Activated naive CD4-positive, alpha-beta T cell (primary cell): ENCODE data around the gene BORCS6.

Experiments used
- DNase-seq, 4 experiments: peaks; one replicate each; lab custom pipeline; 2025; lab: John Stamatoyannopoulos, UW

BORCS6 gene

DNA sequence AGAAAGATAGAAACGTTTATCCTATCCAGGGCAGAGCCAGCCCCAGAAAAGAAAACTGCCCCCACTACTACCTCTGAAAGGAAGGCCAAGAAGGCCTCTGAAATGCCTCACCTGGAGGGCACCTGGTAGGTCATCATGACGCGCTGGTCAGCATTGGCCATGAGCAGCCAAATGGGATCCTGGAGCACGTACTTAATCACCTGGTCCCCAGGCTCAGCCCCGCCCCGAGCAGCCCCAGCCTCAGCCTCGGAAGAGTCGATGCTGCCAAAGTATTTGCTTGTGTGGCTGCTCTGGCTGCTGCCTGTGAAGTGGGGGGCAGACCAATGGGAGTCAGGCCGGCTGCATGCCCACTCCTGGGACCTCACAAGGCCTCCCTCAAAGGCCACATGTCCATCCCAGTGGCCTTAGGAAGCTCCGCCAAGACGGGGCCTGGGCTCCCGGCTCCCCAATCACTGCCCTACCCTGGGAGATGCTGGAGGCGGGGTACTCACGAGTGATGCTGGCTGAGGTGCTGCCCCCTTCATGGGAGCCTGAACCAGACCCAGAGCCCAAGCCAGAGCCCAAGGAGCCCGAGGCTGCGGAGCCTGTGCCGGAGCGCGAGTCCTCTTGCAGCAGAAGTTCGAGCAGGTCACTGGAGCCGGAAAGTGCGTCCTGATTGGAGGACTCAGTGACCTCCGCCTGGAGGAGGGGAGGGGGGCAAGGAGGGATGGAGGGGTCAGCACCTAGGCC lies 47.7 kb downstream of the BORCS6 start:
- no peak for DNase-seq

DNA sequence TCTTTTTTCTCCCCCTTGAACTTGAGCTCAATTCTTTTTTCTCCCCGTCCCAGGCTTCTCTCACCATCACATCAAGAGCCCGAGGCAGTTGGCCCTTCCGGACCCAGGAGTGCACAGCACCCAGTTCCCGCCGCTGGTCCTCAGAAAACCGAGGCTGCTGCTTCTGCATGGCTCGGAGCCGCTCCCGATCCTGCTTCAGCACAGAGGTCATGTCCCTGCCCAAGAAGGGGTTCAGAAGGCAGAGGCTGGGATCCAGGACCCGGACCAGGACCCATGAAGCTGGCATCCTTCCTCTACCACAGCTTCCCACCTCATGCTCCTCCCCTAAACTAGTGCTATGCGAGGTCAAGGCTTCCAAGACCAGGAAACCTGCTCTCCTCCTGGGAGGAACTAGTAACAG lies 48.2 kb downstream of the BORCS6 start:
- DNase-seq = no peak

DNA sequence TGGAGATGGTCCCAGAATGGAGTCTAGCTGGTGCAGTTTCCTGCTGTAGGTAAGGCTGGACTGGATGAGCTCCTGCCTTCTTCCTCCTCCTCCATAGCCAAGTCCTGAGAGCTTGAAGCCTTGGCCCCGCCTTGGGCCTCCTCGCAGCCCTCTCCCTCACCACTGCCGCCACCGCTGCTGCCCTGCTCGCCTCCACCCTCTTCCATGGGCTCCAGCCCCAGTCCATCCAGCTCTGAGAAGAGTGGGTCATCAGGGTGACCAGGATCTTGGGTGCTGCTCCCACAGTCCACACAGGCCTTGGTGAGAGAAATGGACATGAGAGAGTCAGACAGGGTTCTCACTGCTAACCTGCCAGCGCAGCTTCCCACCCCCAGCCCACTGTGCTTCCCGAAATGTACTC lies 48.9 kb downstream of the BORCS6 start:
- DNase-seq = no peak

DNA sequence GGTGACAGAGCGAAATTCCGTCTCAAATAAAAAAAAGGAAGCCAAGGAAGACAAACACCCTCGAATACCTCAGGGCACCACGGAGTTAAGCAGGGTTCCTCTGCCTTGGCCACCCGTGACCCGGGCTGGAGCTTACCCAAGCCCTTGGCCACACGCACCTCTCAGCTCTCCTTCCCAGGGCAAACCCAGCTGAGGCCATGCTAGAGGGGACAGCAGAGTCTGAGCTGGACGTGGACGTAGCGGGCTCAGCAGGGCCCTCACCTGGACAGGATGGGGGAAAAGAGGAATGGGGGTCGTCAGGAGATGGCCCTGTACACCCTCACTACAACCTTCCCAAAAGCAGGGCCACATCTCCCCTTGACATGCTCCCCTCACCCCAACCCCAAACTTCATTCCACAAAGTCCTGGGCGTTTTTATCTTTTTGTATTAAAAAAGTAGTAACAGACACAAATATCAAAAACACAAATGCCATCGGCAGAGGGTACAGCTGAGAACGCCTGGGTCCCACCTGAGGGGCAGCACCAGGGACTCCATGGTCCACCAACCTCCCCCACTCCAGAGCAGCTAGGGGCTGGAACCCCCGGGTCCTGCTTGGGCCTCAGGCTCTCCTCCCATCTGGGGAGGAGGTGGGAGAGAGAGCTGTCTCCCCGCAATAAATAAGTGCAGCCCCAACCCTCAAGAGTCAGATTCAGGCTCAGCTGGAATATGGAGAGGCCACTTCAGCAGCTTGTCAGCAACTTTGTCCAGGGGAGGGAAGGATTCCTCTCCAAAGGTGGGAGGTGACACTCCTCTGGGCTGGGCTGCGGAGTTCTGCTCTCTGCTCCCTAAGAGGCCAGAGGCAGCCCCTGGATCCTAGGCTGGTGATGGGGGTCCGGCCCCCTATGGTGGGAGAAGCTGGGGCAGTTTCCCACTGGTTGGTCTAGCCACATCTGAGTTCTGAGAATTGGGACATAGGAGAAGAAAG lies 49.6 kb downstream of the BORCS6 start:
- no peak for DNase-seq

DNA sequence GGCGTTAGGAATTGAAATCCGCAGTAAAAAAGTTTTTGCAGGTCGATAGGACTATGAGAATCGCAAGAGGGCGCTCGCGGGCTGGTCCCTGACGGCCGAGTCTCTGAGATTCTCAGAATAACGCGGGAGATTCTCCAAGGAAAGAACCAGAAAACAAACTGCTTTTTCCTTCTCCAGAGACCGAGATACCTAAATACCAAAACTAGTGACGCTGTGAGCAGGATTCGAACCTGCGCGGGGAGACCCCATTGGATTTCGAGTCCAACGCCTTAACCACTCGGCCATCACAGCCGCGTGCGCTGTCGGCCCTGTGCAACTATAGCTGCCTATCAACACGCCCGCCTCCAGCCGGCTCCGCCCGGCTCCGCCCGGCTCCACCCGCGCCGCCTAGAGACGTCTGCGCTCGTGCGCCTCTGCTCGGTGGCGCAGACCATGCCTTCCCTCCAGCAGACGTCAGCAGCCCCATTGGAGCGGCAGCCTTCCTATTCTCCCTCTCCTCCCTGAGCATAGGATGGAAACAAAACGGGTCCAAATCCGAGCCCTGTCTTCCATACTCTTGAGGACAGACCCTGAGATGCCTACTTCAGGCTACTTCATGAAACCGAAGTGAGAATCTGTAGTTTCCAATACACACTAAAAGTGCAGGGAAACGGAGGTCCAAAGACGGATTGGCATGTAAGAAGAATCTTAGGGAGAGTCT lies 51.2 kb downstream of the BORCS6 start:
- peak; percentile 95 to 99 (median 99) for DNase-seq

DNA sequence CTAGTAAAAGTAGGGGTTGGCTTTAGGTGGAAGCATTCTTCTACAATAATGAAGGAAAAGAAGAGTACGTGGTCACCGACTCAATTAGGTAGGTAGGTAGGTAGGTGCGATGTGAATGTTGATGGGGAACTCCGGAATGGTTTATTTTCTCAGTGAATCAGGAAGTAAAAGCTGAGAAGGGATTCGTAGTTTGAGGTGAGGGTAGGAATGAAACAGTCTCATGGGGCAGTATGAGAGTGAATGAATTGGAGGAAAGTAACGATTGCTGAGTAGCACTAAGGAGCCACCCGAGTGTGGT lies 51.7 kb downstream of the BORCS6 start:
- DNase-seq = no peak
